ENCODE data around the gene ACSL3.
"Not testable (repeated sequence)": the region's sequence is repeated elsewhere in the genome, so short reads cannot be mapped to it uniquely, and the experiment has no call there.

ACSL3 gene

GRCh38 chr2:222865301-222865700 lies 4.5 kb downstream of the ACSL3 start:
- Histone ChIP-seq H3K27ac (peak overlapping the region; percentile 95), H3K4me1 (peaks cover 27% of the 10 kb centered on the region), H3K36me3 (ENCODE audit: control insufficient read depth, insufficient read depth, low read length) (no peaks in the 10 kb centered on the region), H3K9me3 (ENCODE audit: control insufficient read depth, low read length) (no peaks in the 10 kb centered on the region), H3K27me3 (ENCODE audit: control insufficient read depth, insufficient read depth, low read length) (no peaks in the 10 kb centered on the region), H2AFZ (no peak overlapping the region), H3K4me2 (ENCODE audit: low read length) (no peak overlapping the region), H3K4me3 (ENCODE audit: low read depth, low read length) (no peak overlapping the region), H3K9ac (no peak overlapping the region), H3K79me2 (peaks cover 67% of the 10 kb centered on the region)
- TF ChIP-seq CTCF (IDR thresholded peaks at IDR 0.05): no peak

- Histone ChIP-seq H3K4me3 (ENCODE audit: low read depth, low read length) (no peak overlapping the region), H3K27ac (no peak overlapping the region)
Observed at GRCh38 chr2:222866358-222866960, 5.6 kb downstream of the ACSL3 start.

DNA sequence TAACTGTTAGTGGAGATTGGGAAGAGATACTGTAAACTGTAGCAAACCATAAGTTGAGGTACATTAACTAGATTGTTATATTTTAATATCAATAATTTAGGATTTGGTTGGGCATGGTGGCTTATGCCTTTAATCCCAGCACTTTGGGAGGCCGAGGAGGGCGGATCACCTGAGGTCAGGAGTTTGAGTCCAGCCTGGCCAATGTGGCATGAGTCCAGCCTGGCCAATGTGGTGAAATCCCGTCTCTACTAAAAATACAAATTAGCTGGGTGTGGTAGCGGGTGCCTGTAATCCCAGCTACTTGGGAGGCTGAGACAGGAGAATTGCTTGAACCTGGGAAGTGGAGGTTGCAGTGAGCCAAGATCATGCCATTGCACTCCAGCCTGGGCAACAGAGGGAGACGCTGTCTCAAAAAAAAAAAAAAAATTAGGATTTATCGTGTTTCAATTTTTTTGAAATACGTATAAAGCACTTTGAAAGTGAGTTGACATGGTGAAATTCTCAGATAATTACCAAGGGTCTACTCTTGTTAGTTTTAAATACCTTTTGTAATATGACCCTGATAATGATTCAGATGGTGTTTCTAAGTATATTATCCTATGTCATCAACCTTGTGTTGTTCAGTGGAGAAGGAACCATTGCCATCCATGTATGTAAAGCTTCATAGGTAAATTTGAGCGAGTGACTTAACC lies 7.9 kb downstream of the ACSL3 start:
- H3K4me3 ChIP-seq (ENCODE audit: low read depth, low read length): not testable (repeated sequence)

More at GRCh38 chr2:222866358-222866960, 5.6 kb downstream of the ACSL3 start:
- no peaks in the 10 kb centered on the region for H3K9me3 ChIP-seq (ENCODE audit: control insufficient read depth, low read length)
- H3K36me3 ChIP-seq (ENCODE audit: control insufficient read depth, insufficient read depth, low read length): no peaks in the 10 kb centered on the region
- H3K27me3 ChIP-seq (ENCODE audit: control insufficient read depth, insufficient read depth, low read length): no peaks in the 10 kb centered on the region
- no peak overlapping the region for H2AFZ ChIP-seq
- no peak overlapping the region for H3K9ac ChIP-seq
- TF ChIP-seq CTCF (IDR thresholded peaks at IDR 0.05): no peak
- H3K4me2 ChIP-seq (ENCODE audit: low read length): no peak overlapping the region
- H3K79me2 ChIP-seq: peaks cover 72% of the 10 kb centered on the region
- H3K4me1 ChIP-seq: peaks cover 34% of the 10 kb centered on the region

GRCh38 chr2:222869252-222869560 lies 8.4 kb downstream of the ACSL3 start:
- H3K4me3 ChIP-seq (ENCODE audit: low read depth, low read length): no peak overlapping the region
- no peaks in the 10 kb centered on the region for H3K9me3 ChIP-seq (ENCODE audit: control insufficient read depth, low read length)
- H3K4me2 ChIP-seq (ENCODE audit: low read length): no peak overlapping the region
- TF ChIP-seq CTCF (IDR thresholded peaks at IDR 0.05): no peak
- H3K27ac ChIP-seq: peak overlapping the region; percentile 13
- no peaks in the 10 kb centered on the region for H3K27me3 ChIP-seq (ENCODE audit: control insufficient read depth, insufficient read depth, low read length)
- peaks cover 35% of the 10 kb centered on the region for H3K4me1 ChIP-seq
- H3K79me2 ChIP-seq: peaks cover 64% of the 10 kb centered on the region
- H3K9ac ChIP-seq: no peak overlapping the region
- H2AFZ ChIP-seq: no peak overlapping the region
- no peaks in the 10 kb centered on the region for H3K36me3 ChIP-seq (ENCODE audit: control insufficient read depth, insufficient read depth, low read length)

More for the DNA sequence above, 7.9 kb downstream of the ACSL3 start:
- not testable (repeated sequence) for H3K9me3 ChIP-seq (ENCODE audit: control insufficient read depth, low read length); H3K4me2 ChIP-seq (ENCODE audit: low read length); H2AFZ ChIP-seq; H3K9ac ChIP-seq; H3K27me3 ChIP-seq (ENCODE audit: control insufficient read depth, insufficient read depth, low read length); H3K36me3 ChIP-seq (ENCODE audit: control insufficient read depth, insufficient read depth, low read length)
- H3K4me1 ChIP-seq: peaks cover 36% of the 10 kb centered on the region
- H3K79me2 ChIP-seq: peaks cover 65% of the 10 kb centered on the region
- peak overlapping the region; percentile 13 for H3K27ac ChIP-seq

GRCh38 chr2:222871291-222871690 lies 10.5 kb downstream of the ACSL3 start:
- Histone ChIP-seq H3K36me3 (ENCODE audit: control insufficient read depth, insufficient read depth, low read length) (no peaks in the 10 kb centered on the region), H3K4me1 (peaks cover 46% of the 10 kb centered on the region)

More at GRCh38 chr2:222871291-222871690, 10.5 kb downstream of the ACSL3 start:
- no peak overlapping the region for H3K4me3 ChIP-seq (ENCODE audit: low read depth, low read length)
- no peak overlapping the region for H2AFZ ChIP-seq
- H3K9ac ChIP-seq: no peak overlapping the region
- peaks cover 77% of the 10 kb centered on the region for H3K79me2 ChIP-seq
- no peaks in the 10 kb centered on the region for H3K27me3 ChIP-seq (ENCODE audit: control insufficient read depth, insufficient read depth, low read length)
- H3K4me2 ChIP-seq (ENCODE audit: low read length): no peak overlapping the region
- no peak for TF ChIP-seq CTCF (IDR thresholded peaks at IDR 0.05)
- H3K27ac ChIP-seq: peak overlapping the region; percentile 42
- H3K9me3 ChIP-seq (ENCODE audit: control insufficient read depth, low read length): no peaks in the 10 kb centered on the region
